ENCODE results near the gene TFG.

TFG gene

GRCh38 chr3:100782348-100782747 is 73.1 kb downstream of the TFG start:
- TF ChIP-seq CTCF (IDR thresholded peaks at IDR 0.05; ENCODE audit: control insufficient read depth, extremely low read depth, insufficient read depth): no peak
- no peak for DNase-seq (ENCODE audit: low read depth)
- H3K4me3 ChIP-seq (ENCODE audit: low read depth, low read length): no peak overlapping the region

GRCh38 chr3:100782906-100783305 is 73.6 kb downstream of the TFG start:
- TF ChIP-seq CTCF (IDR thresholded peaks at IDR 0.05; ENCODE audit: control insufficient read depth, extremely low read depth, insufficient read depth): no peak
- H3K4me3 ChIP-seq (ENCODE audit: low read depth, low read length): no peak overlapping the region
- no peak for DNase-seq (ENCODE audit: low read depth)

GRCh38 chr3:100783619-100784018 is 74.3 kb downstream of the TFG start:
- DNase-seq (ENCODE audit: low read depth): peak; percentile 26
- H3K4me3 ChIP-seq (ENCODE audit: low read depth, low read length): no peak overlapping the region
- TF ChIP-seq CTCF (IDR thresholded peaks at IDR 0.05; ENCODE audit: control insufficient read depth, extremely low read depth, insufficient read depth): no peak

GRCh38 chr3:100789579-100789978 is 80.3 kb downstream of the TFG start:
- no peak for TF ChIP-seq CTCF (IDR thresholded peaks at IDR 0.05; ENCODE audit: control insufficient read depth, extremely low read depth, insufficient read depth)
- no peak overlapping the region for H3K4me3 ChIP-seq (ENCODE audit: low read depth, low read length)
- DNase-seq (ENCODE audit: low read depth): no peak

GRCh38 chr3:100796556-100796955 is 87.3 kb downstream of the TFG start:
- TF ChIP-seq CTCF (IDR thresholded peaks at IDR 0.05; ENCODE audit: control insufficient read depth, extremely low read depth, insufficient read depth): peak; percentile 57
- H3K4me3 ChIP-seq (ENCODE audit: low read depth, low read length): no peak overlapping the region
- DNase-seq (ENCODE audit: low read depth): no peak

- no peak overlapping the region for H3K4me3 ChIP-seq (ENCODE audit: low read depth, low read length)
- no peak for TF ChIP-seq CTCF (IDR thresholded peaks at IDR 0.05; ENCODE audit: control insufficient read depth, extremely low read depth, insufficient read depth)
- DNase-seq (ENCODE audit: low read depth): no peak
These were observed 88.7 kb downstream of the TFG start for GRCh38 chr3:100798012-100798411.
